PC-3 (cell line): ENCODE results near the gene MAD1L1. TPM values are rescaled to one million over a fixed set of nuclear protein-coding genes. Genes with fewer than 3 reads are reported as not detected.

Experiments
- ATAC-seq: fragments of 200-7000 bp; cut with Tn5 transposase; 2 replicates; pipeline ENCODE4 v1.9.1; 2020; ENCODE audit warnings: mild to moderate bottlenecking, moderate library complexity
- BruUV-seq: library from RNA; stranded (reverse); fragments of 400-500 nt; replicated peaks from 2 replicates; lab custom pipeline; 2021; lab: Mats Ljungman, UMichigan
- CTCF ChIA-PET: fragments of 300-600 bp; sonication (Branson Sonifier 250); formaldehyde crosslinking; loops from one replicate; lab custom pipeline; 2022; ENCODE audit warnings: antibody characterized with exemption; lab: Charles Lee
- POLR2A ChIA-PET: fragments of 300-600 bp; sonication (Branson Sonifier 250); formaldehyde crosslinking; loops from one replicate; lab custom pipeline; 2022; ENCODE audit warnings: antibody characterized with exemption; ENCODE audit not compliant: unreplicated experiment; lab: Charles Lee
- DNase-seq: peaks from one replicate; pipeline ENCODE4 v3.0.0-alpha.2; 2015
- H2AFZ ChIP-seq: fragments of 300-600 bp; sonication (generic); 2 replicates; pipeline ENCODE4 v1.6.0; 2016; ENCODE audit warnings: antibody characterized with exemption, low read length
- H3F3A ChIP-seq: fragments of 300-600 bp; sonication (generic); one replicate; pipeline ENCODE4 v1.6.0; 2017; ENCODE audit warnings: antibody characterized with exemption, low read length, control low read depth, mild to moderate bottlenecking; ENCODE audit not compliant: unreplicated experiment
- H3K27ac ChIP-seq: fragments of 300-600 bp; sonication (generic); 2 replicates; pipeline ENCODE4 v1.5.1; 2016; ENCODE audit warnings: mild to moderate bottlenecking, low read length
- H3K27me3 ChIP-seq: fragments of 300-600 bp; sonication (generic); 2 replicates; pipeline ENCODE4 v1.6.1; 2016; ENCODE audit warnings: low read length, mixed read lengths
- H3K36me3 ChIP-seq: fragments of 300-600 bp; sonication (generic); 2 replicates; pipeline ENCODE4 v1.6.1; 2016; ENCODE audit warnings: low read depth, mixed run types, low read length, mixed read lengths
- H3K4me1 ChIP-seq: fragments of 300-600 bp; sonication (generic); 2 replicates; pipeline ENCODE4 v1.5.1; 2016; ENCODE audit warnings: low read length; ENCODE audit not compliant: insufficient read depth
- H3K4me2 ChIP-seq: fragments of 300-600 bp; sonication (generic); 2 replicates; pipeline ENCODE4 v1.6.0; 2016; ENCODE audit warnings: low read length
- H3K4me3 ChIP-seq: fragments of 300-600 bp; sonication (generic); 2 replicates; pipeline ENCODE4 v1.5.1; 2016; ENCODE audit warnings: mild to moderate bottlenecking, low read length, mixed read lengths
- H3K79me2 ChIP-seq: fragments of 300-600 bp; sonication (generic); 2 replicates; pipeline ENCODE4 v1.6.1; 2017; ENCODE audit warnings: low read length, mixed read lengths
- H3K9ac ChIP-seq: fragments of 300-600 bp; sonication (generic); 2 replicates; pipeline ENCODE4 v1.6.0; 2016; ENCODE audit warnings: mild to moderate bottlenecking, low read length
- H3K9me2 ChIP-seq: fragments of 300-600 bp; sonication (generic); replicated peaks from 2 replicates; pipeline ENCODE4 v1.6.1; 2016; ENCODE audit warnings: mixed run types, low read length, mixed read lengths
- H3K9me3 ChIP-seq: fragments of 300-600 bp; sonication (generic); 2 replicates; pipeline ENCODE4 v1.6.1; 2016; ENCODE audit warnings: low read length, mixed read lengths
- H4K20me1 ChIP-seq: fragments of 300-600 bp; sonication (generic); 2 replicates; pipeline ENCODE4 v1.6.1; 2016; ENCODE audit warnings: low read length, mixed read lengths
- CTCF ChIP-seq: fragments of 300-600 bp; sonication (generic); conservative IDR thresholded peaks from 2 replicates; pipeline ENCODE4 v1.5.1; 2017; ENCODE audit warnings: antibody characterized with exemption, low read depth, mild to moderate bottlenecking, low read length
- EZH2 ChIP-seq: fragments of 300-600 bp; sonication (generic); IDR thresholded peaks from one replicate; pipeline ENCODE4 v1.6.1; 2017; ENCODE audit warnings: antibody characterized with exemption, mild to moderate bottlenecking, low read length; ENCODE audit not compliant: unreplicated experiment
- EZH2phosphoT487 ChIP-seq: fragments of 300-600 bp; sonication (generic); IDR thresholded peaks from 2 replicates; pipeline ENCODE4 v1.6.1; 2018; ENCODE audit warnings: mild to moderate bottlenecking, antibody characterized with exemption, low read length, borderline replicate concordance
- intact Hi-C: fragments of 100-400 bp; cut with micrococcal nuclease; formaldehyde crosslinking; loops from 2 replicates; pipeline ENCODE4 v1.9.0; 2023
- total RNA-seq: library from RNA; depleted of rRNA; stranded (reverse); fragments of >200 nt; gene quantifications from 2 replicates; pipeline ENCODE4 v1.2.3, GENCODE V29; 2014

Gene MAD1L1
- total RNA-seq, 1 experiment from 2014 or later = 88.4 TPM

DNA sequence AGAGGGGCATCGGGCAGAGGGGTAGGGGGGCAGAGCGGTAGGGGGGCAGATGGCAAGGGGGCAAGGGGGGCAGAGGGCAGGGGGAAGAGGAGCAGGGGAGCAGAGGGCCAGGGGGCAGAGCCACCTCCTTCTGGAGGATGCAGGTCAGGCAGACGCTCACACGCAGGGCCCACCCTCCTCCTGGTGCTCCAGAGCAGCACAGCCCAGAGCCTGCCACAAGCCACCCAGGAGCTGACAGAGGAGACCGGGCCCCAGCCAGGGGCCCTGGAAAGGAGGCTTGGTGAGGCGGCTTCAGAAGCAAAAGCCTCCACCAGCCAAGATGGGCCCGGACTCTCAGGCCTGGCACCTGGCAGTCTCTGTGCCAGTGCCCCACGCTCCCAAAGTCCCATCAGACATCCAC lies 13.1 kb downstream of the MAD1L1 start:
- CTCF ChIA-PET = no interaction called here
- no peaks in the 10 kb centered on the region for H3K9me2 ChIP-seq
- intact Hi-C loops = no loop called here
- H3K4me2 ChIP-seq = no peak overlapping the region
- H3K27me3 ChIP-seq = no peaks in the 10 kb centered on the region
- H3K4me3 ChIP-seq = no peak overlapping the region
- H4K20me1 ChIP-seq = no peaks in the 10 kb centered on the region
- no peaks in the 10 kb centered on the region for H3K9me3 ChIP-seq
- no peak overlapping the region for H2AFZ ChIP-seq
- no peak overlapping the region for H3K27ac ChIP-seq
- no peak for ATAC-seq
- TF ChIP-seq EZH2phosphoT487 (no peak), EZH2 (no peak), CTCF (no peak)
- H3K36me3 ChIP-seq = peaks cover 35% of the 10 kb centered on the region
- POLR2A ChIA-PET = no interaction called here
- H3K79me2 ChIP-seq = peaks cover 25% of the 10 kb centered on the region
- H3K4me1 ChIP-seq = peaks cover 9% of the 10 kb centered on the region
- BruUV-seq = no TSS peak
- no peak for DNase-seq
- no peak overlapping the region for H3K9ac ChIP-seq
- no peaks in the 10 kb centered on the region for H3F3A ChIP-seq

DNA sequence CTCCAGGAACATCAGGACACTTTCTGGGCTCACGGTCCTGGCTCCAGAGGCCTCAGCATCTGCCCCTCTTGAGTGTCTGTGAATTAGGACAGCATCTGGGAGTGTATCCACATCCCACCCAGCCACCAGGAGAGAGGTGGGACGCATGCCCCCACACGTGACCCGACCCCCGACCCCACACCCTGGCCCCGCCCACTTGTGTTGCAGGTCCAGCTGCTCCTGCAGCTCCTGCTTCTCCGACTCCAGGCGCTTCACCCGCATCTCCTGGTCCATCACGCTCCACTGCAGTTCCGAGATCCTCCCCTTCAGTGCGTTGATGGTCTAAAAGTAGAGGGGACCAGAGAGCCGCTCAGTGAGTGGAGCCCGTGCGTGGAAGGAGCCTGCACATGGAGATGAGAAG lies 13.6 kb downstream of the MAD1L1 start:
- intact Hi-C loops = no loop called here
- no peak overlapping the region for H3K9ac ChIP-seq
- peaks cover 20% of the 10 kb centered on the region for H3K79me2 ChIP-seq
- no peaks in the 10 kb centered on the region for H3K9me2 ChIP-seq
- peaks cover 31% of the 10 kb centered on the region for H3K36me3 ChIP-seq
- H3K9me3 ChIP-seq = no peaks in the 10 kb centered on the region
- CTCF ChIA-PET = no interaction called here
- POLR2A ChIA-PET = no interaction called here
- H2AFZ ChIP-seq = no peak overlapping the region
- BruUV-seq = no TSS peak
- ATAC-seq (no peak), DNase-seq (no peak)
- TF ChIP-seq EZH2phosphoT487 (no peak), CTCF (no peak), EZH2 (no peak)
- no peaks in the 10 kb centered on the region for H4K20me1 ChIP-seq
- peaks cover 4% of the 10 kb centered on the region for H3K4me1 ChIP-seq
- H3F3A ChIP-seq = no peaks in the 10 kb centered on the region
- H3K27ac ChIP-seq = no peak overlapping the region
- H3K4me3 ChIP-seq = no peak overlapping the region
- no peak overlapping the region for H3K4me2 ChIP-seq
- no peaks in the 10 kb centered on the region for H3K27me3 ChIP-seq

DNA sequence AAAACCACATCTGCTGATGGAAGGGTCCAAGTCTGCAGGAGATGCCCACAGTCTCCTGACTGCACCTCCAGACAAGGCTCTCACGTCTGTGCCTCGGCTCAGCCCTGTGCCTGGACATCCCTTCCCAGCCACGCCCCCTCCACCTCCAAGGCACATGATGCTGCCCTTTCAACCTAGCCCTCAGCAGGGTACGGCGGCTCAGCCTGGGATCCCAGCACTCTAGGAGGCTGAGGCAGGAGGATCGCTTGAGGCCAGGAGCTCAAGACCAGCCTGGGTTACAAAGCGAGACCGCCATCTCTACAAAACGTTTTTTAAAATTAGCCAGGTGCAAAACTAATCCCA lies 14.3 kb downstream of the MAD1L1 start:
- Histone ChIP-seq H3K9ac (no peak overlapping the region), H3K4me3 (no peak overlapping the region), H3K79me2 (peaks cover 13% of the 10 kb centered on the region), H3K9me2 (no peaks in the 10 kb centered on the region), H3K9me3 (no peaks in the 10 kb centered on the region), H3K4me2 (no peak overlapping the region), H3K27ac (no peak overlapping the region), H3F3A (no peaks in the 10 kb centered on the region), H3K36me3 (peaks cover 24% of the 10 kb centered on the region), H3K27me3 (no peaks in the 10 kb centered on the region), H2AFZ (no peak overlapping the region), H4K20me1 (no peaks in the 10 kb centered on the region), H3K4me1 (no peaks in the 10 kb centered on the region)
- DNase-seq (no peak), ATAC-seq (no peak)
- no TSS peak for BruUV-seq
- ChIA-PET POLR2A (no interaction called here), CTCF (interaction anchor here (0.6 kb wide), 1 partner anchor 195 kb away, joined by 5 read pairs; no protein-coding TSS in a partner anchor)
- TF ChIP-seq EZH2phosphoT487 (no peak), EZH2 (no peak), CTCF (no peak)
- intact Hi-C loops = no loop called here
